GM19455 (cell line): ENCODE data around the gene HIGD1B.
"Not testable (repeated sequence)": the region's sequence is repeated elsewhere in the genome, so short reads cannot be mapped to it uniquely, and the experiment has no call there.

Experiments used
- ATAC-seq: cut with Tn5 transposase; IDR thresholded peaks from one replicate; pipeline ENCODE4 v1.9.1; 2021; ENCODE audit not compliant: unreplicated experiment

HIGD1B gene

GRCh38 chr17:44847586-44847985, at the start of gene HIGD1B:
HIGD1B (plus strand) TSS chr17:44847883; CDS start chr17:44848153, 270 bp downstream.
- no peak for ATAC-seq

- no peak for ATAC-seq
These were observed 49.3 kb upstream of the HIGD1B start for GRCh38 chr17:44798356-44798755.

GRCh38 chr17:44801880-44802279, 45.8 kb upstream of the HIGD1B start:
- ATAC-seq: no peak

GRCh38 chr17:44804302-44805089, 43.2 kb upstream of the HIGD1B start:
- ATAC-seq: no peak

GRCh38 chr17:44807093-44807816, 40.4 kb upstream of the HIGD1B start:
- ATAC-seq: no peak

- ATAC-seq: no peak
These were observed 39.9 kb upstream of the HIGD1B start for GRCh38 chr17:44807817-44808155.

GRCh38 chr17:44808156-44808555, 39.5 kb upstream of the HIGD1B start:
- ATAC-seq: no peak

GRCh38 chr17:44808656-44809388, 38.9 kb upstream of the HIGD1B start:
- ATAC-seq: not testable (repeated sequence)

- no peak for ATAC-seq
These were observed 35.4 kb upstream of the HIGD1B start for GRCh38 chr17:44812263-44812662.

- not testable (repeated sequence) for ATAC-seq
These were observed 29.2 kb upstream of the HIGD1B start for GRCh38 chr17:44818508-44818907.

GRCh38 chr17:44820631-44821212, 27.0 kb upstream of the HIGD1B start:
- no peak for ATAC-seq

- ATAC-seq: not testable (repeated sequence)
These were observed 22.4 kb upstream of the HIGD1B start for GRCh38 chr17:44825236-44825635.

- ATAC-seq: no peak
These were observed 21.4 kb upstream of the HIGD1B start for GRCh38 chr17:44826123-44826790.

GRCh38 chr17:44827863-44828262, 19.8 kb upstream of the HIGD1B start:
- no peak for ATAC-seq

- no peak for ATAC-seq
These were observed 18.7 kb upstream of the HIGD1B start for GRCh38 chr17:44828919-44829522.

- no peak for ATAC-seq
These were observed 17.9 kb upstream of the HIGD1B start, which contains the start of gene GJC1 for GRCh38 chr17:44829523-44830358. GJC1 (minus strand) TSS chr17:44830287; CDS start chr17:44805817, 24,470 bp downstream.

GRCh38 chr17:44830359-44831288, 17.1 kb upstream of the HIGD1B start:
- ATAC-seq: no peak

GRCh38 chr17:44831371-44831770, 16.3 kb upstream of the HIGD1B start:
- no peak for ATAC-seq
